Spleen (tissue), 11 donors: ENCODE results near the gene PACS1. TPM values are rescaled to one million over a fixed set of nuclear protein-coding genes. Genes with fewer than 3 reads are reported as not detected.

Experiments
- DNase-seq: peaks from one replicate; pipeline ENCODE4 v3.0.0-alpha.2; 2020
- H3K27ac ChIP-seq, 8 donors: fragments of 200-600 bp; sonication (generic) in 7 of 8; 1 replicate in 4 of 8; 2 replicates in 4 of 8; pipeline versions ENCODE4 v1.5.0 to v1.8.0; 2016 to 2021; ENCODE audit warnings: inconsistent platforms in 4 of 8, mild to moderate bottlenecking in 4 of 8, moderate library complexity in 1 of 8
- H3K27me3 ChIP-seq, 7 donors: fragments of 200-600 bp; sonication (generic) in 6 of 7; replicated peaks in 1 of 7; 1 replicate in 4 of 7; 2 replicates in 3 of 7; pipeline versions ENCODE4 v1.5.0 to v1.8.0; 2016 to 2021; ENCODE audit warnings: inconsistent platforms in 3 of 7, mild to moderate bottlenecking in 1 of 7
- H3K36me3 ChIP-seq, 6 donors: fragments of 200-600 bp; sonication (generic) in 5 of 6; 1 replicate in 4 of 6; 2 replicates in 2 of 6; pipeline versions ENCODE4 v1.5.0 to v1.8.0; 2016 to 2021; ENCODE audit warnings: inconsistent platforms in 2 of 6
- H3K4me1 ChIP-seq, 6 donors: fragments of 200-600 bp; sonication (generic) in 5 of 6; 1 replicate in 3 of 6; 2 replicates in 3 of 6; pipeline versions ENCODE4 v1.5.0 to v1.8.0; 2016 to 2021; ENCODE audit warnings: inconsistent platforms in 3 of 6
- H3K4me3 ChIP-seq, 8 donors: fragments of 200-600 bp; sonication (generic) in 7 of 8; 1 replicate in 4 of 8; 2 replicates in 4 of 8; pipeline versions ENCODE4 v1.5.0 to v1.8.0; 2016 to 2021; ENCODE audit warnings: inconsistent platforms in 4 of 8, mild to moderate bottlenecking in 4 of 8, moderate library complexity in 2 of 8
- H3K9me3 ChIP-seq, 8 donors: fragments of 200-600 bp; sonication (generic) in 7 of 8; 1 replicate in 4 of 8; 2 replicates in 4 of 8; pipeline versions ENCODE4 v1.5.0 to v1.8.0; 2016 to 2021; ENCODE audit warnings: inconsistent platforms in 4 of 8
- POLR2A ChIP-seq, 3 donors: fragments of 450-650 bp; IDR thresholded peaks; one replicate each; pipeline ENCODE4 v1.5.1; 2017; ENCODE audit warnings: antibody characterized with exemption in 3 of 3, mild to moderate bottlenecking in 1 of 3
- POLR2AphosphoS5 ChIP-seq, 3 donors: sonication (generic); formaldehyde crosslinking; IDR thresholded peaks; one replicate each; pipeline ENCODE4 v1.5.1; 2017; ENCODE audit warnings: antibody characterized with exemption in 3 of 3
- WGBS, 5 donors: extraction: QIAGEN DNeasy Blood & Tissue Kit in 3 of 5; methylation state at CpG; one replicate each; pipeline versions ENCODE4 v1.1.5 to v1.1.7; 2013 to 2018; 5-methylcytosine and 5-hydroxymethylcytosine counted together
- intact Hi-C: fragments of 100-400 bp; cut with DNase I; formaldehyde crosslinking; loops from one replicate; pipeline ENCODE4 v1.15.0; 2023; ENCODE audit warnings: low total_unique reads
- polyA plus RNA-seq, 3 donors: library from polyadenylated mRNA; stranded (reverse); fragments of 200-250 nt; gene quantifications; one replicate each; pipeline ENCODE4 v1.2.1, GENCODE V29; 2013
- total RNA-seq, 7 donors: library from RNA; depleted of rRNA in 3 of 7; stranded (reverse); fragments of >200 nt in 3 of 7; fragmentation: NEBNext Ultra II Directional in 4 of 7; extraction: Animal tissue kit (Norgen Biotek cat#: 25700) in 4 of 7; gene quantifications; one replicate each; pipeline versions ENCODE4 v1.1.0 to v1.2.1, GENCODE V29; 2016 to 2021
- TF ChIP-seq, protein P1 (sequence below), 11 experiments: fragments of 200-600 bp in 7 of 11; fragments of 450-650 bp in 4 of 11; sonication (generic) in 4 of 11; IDR thresholded peaks in 8 of 11; conservative IDR thresholded peaks in 3 of 11; 1 replicate in 7 of 11; 2 replicates in 4 of 11; pipeline versions ENCODE4 v1.4.0 to v1.8.0; 2016 to 2021; ENCODE audit warnings: antibody characterized with exemption in 11 of 11, inconsistent platforms in 4 of 11, mild to moderate bottlenecking in 1 of 11
- donor health status: healthy with polysubstance abuse.
- donor health status: DM: no; HTN: no; CAD: no; lungs with moderate emphysema.
- donor health status: DM: no; HTN: no; CAD: no.
- donor health status: Bipolar disorder and iron deficiency.
- donor health status: healthy.
- donor health status: DM: no; HTN: no; CAD: no.
- donor health status: DM: yes; HTN: yes; CAD: no.

PACS1 gene
- total and polyA plus RNA-seq, 10 donors, result 20.6 to 126 (median 98.8) TPM

DNA sequence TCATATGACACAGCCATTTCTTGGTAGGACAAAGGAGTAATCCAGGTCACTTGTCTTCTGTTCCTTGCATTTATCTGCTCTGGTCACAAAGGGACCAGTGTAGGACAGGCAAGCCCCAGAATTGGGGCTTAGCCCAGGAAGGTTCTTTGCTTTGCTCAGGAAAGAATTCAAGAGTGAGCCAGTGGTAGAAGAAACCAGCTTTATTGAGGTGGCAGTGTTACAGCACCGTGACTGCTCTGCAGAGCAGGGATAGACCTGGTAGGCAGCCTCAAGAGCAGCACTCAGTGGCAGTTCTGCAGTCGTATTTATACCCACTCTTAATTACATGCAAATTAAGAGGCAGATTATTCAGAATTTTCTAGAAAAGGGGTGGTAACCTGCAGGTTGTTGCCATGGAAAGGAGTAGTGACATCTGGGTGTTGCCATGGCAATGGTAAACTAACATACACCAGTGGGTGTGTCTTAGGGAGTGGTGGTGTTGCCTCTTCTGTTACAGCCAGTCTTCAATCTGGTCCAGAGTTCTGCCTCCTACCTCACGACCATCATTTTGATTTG lies 113.5 kb downstream of the PACS1 start:
- TF ChIP-seq POLR2AphosphoS5 (IDR thresholded peaks at IDR 0.05) (no peak), POLR2A (IDR thresholded peaks at IDR 0.05) (no peak)
- TF ChIP-seq, protein P1, sequence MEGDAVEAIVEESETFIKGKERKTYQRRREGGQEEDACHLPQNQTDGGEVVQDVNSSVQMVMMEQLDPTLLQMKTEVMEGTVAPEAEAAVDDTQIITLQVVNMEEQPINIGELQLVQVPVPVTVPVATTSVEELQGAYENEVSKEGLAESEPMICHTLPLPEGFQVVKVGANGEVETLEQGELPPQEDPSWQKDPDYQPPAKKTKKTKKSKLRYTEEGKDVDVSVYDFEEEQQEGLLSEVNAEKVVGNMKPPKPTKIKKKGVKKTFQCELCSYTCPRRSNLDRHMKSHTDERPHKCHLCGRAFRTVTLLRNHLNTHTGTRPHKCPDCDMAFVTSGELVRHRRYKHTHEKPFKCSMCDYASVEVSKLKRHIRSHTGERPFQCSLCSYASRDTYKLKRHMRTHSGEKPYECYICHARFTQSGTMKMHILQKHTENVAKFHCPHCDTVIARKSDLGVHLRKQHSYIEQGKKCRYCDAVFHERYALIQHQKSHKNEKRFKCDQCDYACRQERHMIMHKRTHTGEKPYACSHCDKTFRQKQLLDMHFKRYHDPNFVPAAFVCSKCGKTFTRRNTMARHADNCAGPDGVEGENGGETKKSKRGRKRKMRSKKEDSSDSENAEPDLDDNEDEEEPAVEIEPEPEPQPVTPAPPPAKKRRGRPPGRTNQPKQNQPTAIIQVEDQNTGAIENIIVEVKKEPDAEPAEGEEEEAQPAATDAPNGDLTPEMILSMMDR (IDR thresholded peaks at IDR 0.05 in 8 of 11, conservative IDR thresholded peaks at IDR 0.05 in 3 of 11), result no peak
- WGBS, 5 donors, result 79 to 92% (median 83%) methylated on average over 3 of the region's 3 CpGs
- Histone ChIP-seq H3K4me1 (peaks cover 0 to 33% (median 0%) of the 10 kb centered on the region in 6 donors), H3K27me3 (no peaks in the 10 kb centered on the region), H3K27ac (no peak overlapping the region), H3K9me3 (no peaks in the 10 kb centered on the region), H3K4me3 (no peak overlapping the region), H3K36me3 (peaks cover 0 to 11% (median 0%) of the 10 kb centered on the region in 6 donors)
- DNase-seq, result no peak
- intact Hi-C loops, result no loop called here

DNA sequence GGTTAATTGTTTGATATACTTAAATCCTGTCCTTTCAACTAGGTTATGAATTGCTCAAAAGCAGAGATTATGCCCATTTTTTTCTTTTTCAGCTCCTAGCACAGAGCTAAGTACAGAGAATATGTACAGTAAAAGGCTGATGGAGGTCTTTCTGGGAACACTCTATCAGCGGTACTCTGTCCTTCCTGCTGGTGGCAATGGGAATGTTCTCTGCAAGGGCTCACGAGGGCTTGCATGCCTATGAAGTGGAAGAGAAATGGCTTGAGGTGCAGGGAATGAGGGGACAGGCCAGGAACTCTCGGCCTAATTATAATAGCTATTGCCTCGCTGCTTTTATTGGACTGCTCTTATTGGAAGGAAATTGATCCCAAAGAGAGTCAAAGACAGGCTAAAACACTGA lies 114.7 kb downstream of the PACS1 start:
- intact Hi-C loops, result no loop called here
- peaks cover 0 to 5% (median 0%) of the 10 kb centered on the region in 8 donors for H3K9me3 ChIP-seq
- WGBS, 5 donors, result 89 to 93% (median 91%) methylated on average over 4 of the region's 4 CpGs
- TF ChIP-seq POLR2AphosphoS5 (IDR thresholded peaks at IDR 0.05) (no peak), POLR2A (IDR thresholded peaks at IDR 0.05) (no peak)
- TF ChIP-seq, protein P1 (IDR thresholded peaks at IDR 0.05 in 8 of 11, conservative IDR thresholded peaks at IDR 0.05 in 3 of 11), result no peak
- peaks cover 0 to 16% (median 0%) of the 10 kb centered on the region in 6 donors for H3K36me3 ChIP-seq
- no peak overlapping the region for H3K4me3 ChIP-seq
- H3K4me1 ChIP-seq, result peaks cover 0 to 21% (median 0%) of the 10 kb centered on the region in 6 donors
- no peak for DNase-seq
- no peak overlapping the region for H3K27ac ChIP-seq
- H3K27me3 ChIP-seq, result no peaks in the 10 kb centered on the region

DNA sequence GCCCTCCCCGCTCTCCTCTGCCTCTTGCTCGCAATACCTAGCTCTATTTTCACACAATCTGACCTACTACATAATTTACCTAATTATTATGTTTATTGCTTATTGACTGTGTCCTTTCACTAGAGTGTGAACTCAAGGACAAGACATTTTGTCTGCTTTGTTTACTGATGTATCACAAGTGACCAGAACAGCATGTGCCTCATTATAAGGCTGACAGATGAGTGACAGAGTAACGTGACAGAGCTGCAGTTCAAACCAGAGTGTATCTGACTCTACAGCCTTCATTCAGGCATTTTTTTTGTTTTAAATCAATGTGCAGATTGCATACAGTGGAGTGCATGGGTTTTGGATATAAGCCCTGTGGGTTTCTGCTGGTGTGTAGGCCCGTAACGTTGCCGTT lies 116.4 kb downstream of the PACS1 start:
- Histone ChIP-seq H3K27ac (no peak overlapping the region), H3K9me3 (peaks cover 0 to 5% (median 0%) of the 10 kb centered on the region in 8 donors), H3K36me3 (peaks cover 0 to 31% (median 0%) of the 10 kb centered on the region in 6 donors), H3K27me3 (no peaks in the 10 kb centered on the region), H3K4me1 (peaks cover 0 to 20% (median 0%) of the 10 kb centered on the region in 6 donors), H3K4me3 (no peak overlapping the region)
- intact Hi-C loops, result no loop called here
- 88 to 98% (median 95%) methylated on average over 6 of the region's 6 CpGs for WGBS, 5 donors
- TF ChIP-seq POLR2A (IDR thresholded peaks at IDR 0.05) (no peak), POLR2AphosphoS5 (IDR thresholded peaks at IDR 0.05) (no peak)
- TF ChIP-seq, protein P1 (IDR thresholded peaks at IDR 0.05 in 8 of 11, conservative IDR thresholded peaks at IDR 0.05 in 3 of 11), result no peak
- no peak for DNase-seq

DNA sequence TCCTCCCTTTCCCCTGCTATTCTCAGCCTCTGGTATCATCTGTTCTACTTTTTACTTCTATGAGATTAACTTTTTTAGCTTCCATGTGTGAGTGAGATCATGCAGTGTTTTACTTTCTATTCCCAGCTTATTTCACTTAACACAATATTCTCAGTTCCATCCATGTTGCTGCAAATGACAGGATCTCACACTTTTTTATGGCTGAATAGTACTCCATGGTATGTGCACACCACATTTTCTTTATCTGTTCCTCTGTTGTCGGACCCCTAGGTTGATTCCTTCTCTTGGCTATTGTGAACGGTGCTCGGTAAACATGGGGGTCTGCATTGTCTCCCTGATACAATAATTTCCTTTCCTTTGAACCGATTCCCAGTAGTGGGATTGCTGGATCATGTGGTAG lies 117.4 kb downstream of the PACS1 start:
- Histone ChIP-seq H3K36me3 (peaks cover 0 to 36% (median 0%) of the 10 kb centered on the region in 6 donors), H3K4me1 (peaks cover 0 to 20% (median 0%) of the 10 kb centered on the region in 6 donors), H3K27me3 (no peaks in the 10 kb centered on the region), H3K4me3 (no peak overlapping the region), H3K9me3 (peaks cover 0 to 5% (median 0%) of the 10 kb centered on the region in 8 donors), H3K27ac (no peak overlapping the region)
- intact Hi-C loops, result no loop called here
- 94 to 99% (median 98%) methylated on average over 4 of the region's 4 CpGs for WGBS, 5 donors
- no peak for DNase-seq
- TF ChIP-seq POLR2A (IDR thresholded peaks at IDR 0.05), result no peak
- no peak for TF ChIP-seq POLR2AphosphoS5 (IDR thresholded peaks at IDR 0.05)
- TF ChIP-seq, protein P1 (IDR thresholded peaks at IDR 0.05 in 8 of 11, conservative IDR thresholded peaks at IDR 0.05 in 3 of 11), result no peak
